Embryonic facial prominence (tissue), 1 donor: ENCODE data around the gene ICAM3.

Source experiments
- DNase-seq: peaks from one replicate; pipeline ENCODE4 v3.0.0-alpha.2; 2016; ENCODE audit errors: extremely low spot score

The ICAM3 gene

GRCh38 chr19:10318807-10319682, 20.4 kb downstream of the ICAM3 start:
- DNase-seq: no peak

- no peak for DNase-seq
Measured at GRCh38 chr19:10317857-10318462, 21.5 kb downstream of the ICAM3 start.

GRCh38 chr19:10317045-10317856, 22.2 kb downstream of the ICAM3 start:
- no peak for DNase-seq

- DNase-seq: no peak
Measured at GRCh38 chr19:10316229-10317044, 23.0 kb downstream of the ICAM3 start.

- no peak for DNase-seq
Measured at GRCh38 chr19:10315335-10316214, 23.8 kb downstream of the ICAM3 start, which contains the start of gene FDX2. TSS of gene FDX2 (minus strand) at chr19:10316015. CDS start at chr19:10315996, 19 bp downstream.

GRCh38 chr19:10309423-10309822, 30.0 kb downstream of the ICAM3 start, which contains the start of gene ZGLP1:
TSS of gene ZGLP1 (minus strand) at chr19:10309815.
- no peak for DNase-seq

- no peak for DNase-seq
Measured at GRCh38 chr19:10306327-10306726, 33.1 kb downstream of the ICAM3 start.

GRCh38 chr19:10305139-10305806, 34.2 kb downstream of the ICAM3 start:
- DNase-seq: no peak

GRCh38 chr19:10299545-10300458, 39.6 kb downstream of the ICAM3 start:
- DNase-seq: no peak

- no peak for DNase-seq
Measured at GRCh38 chr19:10295847-10296591, 43.4 kb downstream of the ICAM3 start.

- no peak for DNase-seq
Measured at GRCh38 chr19:10295305-10295846, 44.0 kb downstream of the ICAM3 start.

- DNase-seq: no peak
Measured at GRCh38 chr19:10294368-10294697, 45.1 kb downstream of the ICAM3 start.

- no peak for DNase-seq
Measured at GRCh38 chr19:10293637-10294367, 45.6 kb downstream of the ICAM3 start.

GRCh38 chr19:10292789-10293636, 46.4 kb downstream of the ICAM3 start:
- no peak for DNase-seq

GRCh38 chr19:10292206-10292788, 47.1 kb downstream of the ICAM3 start:
- DNase-seq: no peak
